Esophagus squamous epithelium (tissue), 5 donors: Measurements from ENCODE around the gene STK32C. TPM values are rescaled to one million over a fixed set of nuclear protein-coding genes. Genes with fewer than 3 reads are reported as not detected.

Source experiments
- DNase-seq: peaks from one replicate; lab custom pipeline; 2025; lab: John Stamatoyannopoulos, UW
- H3K27ac ChIP-seq, 4 donors: fragments of 200-600 bp; sonication (generic); one replicate each; pipeline ENCODE4 v1.5.1; 2016 to 2019; ENCODE audit warnings: mild to moderate bottlenecking in 1 of 4
- H3K27me3 ChIP-seq, 4 donors: fragments of 200-600 bp; sonication (generic); 1 replicate in 3 of 4; 2 replicates in 1 of 4; pipeline versions ENCODE4 v1.5.1 to v1.6.0; 2017 to 2021; ENCODE audit warnings: antibody characterized with exemption in 1 of 4
- H3K36me3 ChIP-seq, 3 donors: fragments of 200-600 bp; sonication (generic); one replicate each; pipeline ENCODE4 v1.5.1; 2016 to 2019
- H3K4me1 ChIP-seq, 3 donors: fragments of 200-600 bp; sonication (generic); one replicate each; pipeline ENCODE4 v1.5.1; 2017 to 2019
- H3K4me3 ChIP-seq, 4 donors: fragments of 200-600 bp; sonication (generic); 1 replicate in 3 of 4; 2 replicates in 1 of 4; pipeline ENCODE4 v1.5.1; 2016 to 2019; ENCODE audit warnings: mild to moderate bottlenecking in 2 of 4, moderate library complexity in 1 of 4
- H3K9me3 ChIP-seq, 3 donors: fragments of 200-600 bp; sonication (generic); one replicate each; pipeline ENCODE4 v1.5.1; 2016 to 2019
- CTCF ChIP-seq, 6 experiments: fragments of 450-650 bp in 4 of 6; fragments of 200-600 bp in 2 of 6; sonication (generic) in 2 of 6; IDR thresholded peaks; one replicate each; pipeline ENCODE4 v1.5.1; 2016 to 2019; ENCODE audit warnings: antibody characterized with exemption in 6 of 6, mild to moderate bottlenecking in 4 of 6, moderate library complexity in 4 of 6
- POLR2A ChIP-seq, 4 donors: fragments of 450-650 bp; IDR thresholded peaks; one replicate each; pipeline ENCODE4 v1.6.1; 2017; ENCODE audit warnings: antibody characterized with exemption in 4 of 4, mild to moderate bottlenecking in 4 of 4, moderate library complexity in 3 of 4
- WGBS, 2 donors: methylation state at CpG; one replicate each; pipeline ENCODE4 v1.1.5; 2018; 5-methylcytosine and 5-hydroxymethylcytosine counted together
- intact Hi-C: fragments of 100-400 bp; cut with DNase I; formaldehyde crosslinking; loops from one replicate; pipeline ENCODE4 v1.15.0; 2022
- total RNA-seq, 4 donors: library from RNA; depleted of rRNA; stranded (reverse); fragments of >200 nt; gene quantifications; one replicate each; pipeline ENCODE4 v1.1.0, GENCODE V29; 2016
- donor health status: DM: yes; HTN: yes; CAD: no.

STK32C gene
- total RNA-seq, 4 donors from 2014 or later, result 2.3 to 5.5 (median 2.6) TPM

GRCh38 chr10:132328738-132329137 lies 21.0 kb upstream of the STK32C start:
- Histone ChIP-seq H3K36me3 (peaks cover 0 to 19% (median 0%) of the 10 kb centered on the region in 3 donors), H3K4me3 (no peak overlapping the region), H3K27ac (no peak overlapping the region), H3K9me3 (no peaks in the 10 kb centered on the region), H3K27me3 (no peaks in the 10 kb centered on the region), H3K4me1 (peaks cover 14 to 54% (median 18%) of the 10 kb centered on the region in 3 donors)
- WGBS, 2 donors, result 57 to 70% methylated on average over 6 of the region's 8 CpGs
- intact Hi-C loops, result no loop called here
- TF ChIP-seq CTCF (IDR thresholded peaks at IDR 0.05), result no peak
- TF ChIP-seq POLR2A (IDR thresholded peaks at IDR 0.05), result no peak
- no peak for DNase-seq

- Histone ChIP-seq H3K4me1 (peaks cover 14 to 50% (median 18%) of the 10 kb centered on the region in 3 donors), H3K36me3 (peaks cover 0 to 19% (median 0%) of the 10 kb centered on the region in 3 donors), H3K4me3 (no peak overlapping the region), H3K27me3 (no peaks in the 10 kb centered on the region), H3K27ac (no peak overlapping the region), H3K9me3 (no peaks in the 10 kb centered on the region)
- DNase-seq, result no peak
- intact Hi-C loops, result no loop called here
- no peak for TF ChIP-seq CTCF (IDR thresholded peaks at IDR 0.05)
- TF ChIP-seq POLR2A (IDR thresholded peaks at IDR 0.05), result no peak
- 94 to 99% methylated on average over 9 of the region's 9 CpGs for WGBS, 2 donors
These were observed 20.4 kb upstream of the STK32C start for GRCh38 chr10:132328106-132328505.

- intact Hi-C loops, result no loop called here
- no peak for DNase-seq
- 64 to 87% methylated on average over 4 of the region's 4 CpGs for WGBS, 2 donors
- H3K4me3 ChIP-seq, result no peak overlapping the region
- H3K9me3 ChIP-seq, result no peaks in the 10 kb centered on the region
- peaks cover 11 to 39% (median 14%) of the 10 kb centered on the region in 3 donors for H3K4me1 ChIP-seq
- no peak overlapping the region for H3K27ac ChIP-seq
- peaks cover 0 to 19% (median 0%) of the 10 kb centered on the region in 3 donors for H3K36me3 ChIP-seq
- no peaks in the 10 kb centered on the region for H3K27me3 ChIP-seq
- TF ChIP-seq CTCF (IDR thresholded peaks at IDR 0.05) (no peak), POLR2A (IDR thresholded peaks at IDR 0.05) (no peak)
These were observed 19.2 kb upstream of the STK32C start for GRCh38 chr10:132326925-132327324.

GRCh38 chr10:132326344-132326889 lies 18.7 kb upstream of the STK32C start:
- no peak for TF ChIP-seq POLR2A (IDR thresholded peaks at IDR 0.05)
- TF ChIP-seq CTCF (IDR thresholded peaks at IDR 0.05), result no peak
- no peak for DNase-seq
- Histone ChIP-seq H3K9me3 (no peaks in the 10 kb centered on the region), H3K4me1 (peaks cover 11 to 39% (median 14%) of the 10 kb centered on the region in 3 donors), H3K27me3 (no peaks in the 10 kb centered on the region), H3K4me3 (no peak overlapping the region), H3K36me3 (peaks cover 0 to 19% (median 0%) of the 10 kb centered on the region in 3 donors), H3K27ac (no peak overlapping the region)
- intact Hi-C loops, result no loop called here
- WGBS, 2 donors, result 87 to 90% methylated on average over 4 to 10 of the region's 11 CpGs

- Histone ChIP-seq H3K4me3 (no peak overlapping the region), H3K27me3 (no peaks in the 10 kb centered on the region), H3K9me3 (no peaks in the 10 kb centered on the region), H3K4me1 (peaks cover 6 to 26% (median 10%) of the 10 kb centered on the region in 3 donors), H3K36me3 (peaks cover 0 to 19% (median 0%) of the 10 kb centered on the region in 3 donors), H3K27ac (no peak overlapping the region)
- 81 to 88% methylated on average over 1 of the region's 1 CpG for WGBS, 2 donors
- DNase-seq, result no peak
- TF ChIP-seq CTCF (IDR thresholded peaks at IDR 0.05), result no peak
- no peak for TF ChIP-seq POLR2A (IDR thresholded peaks at IDR 0.05)
- intact Hi-C loops, result no loop called here
These were observed 16.4 kb upstream of the STK32C start for GRCh38 chr10:132324186-132324585.
